ENCODE data around the gene ZNRF2.

The ZNRF2 gene

GRCh38 chr7:30390736-30391636 lies 106.6 kb downstream of the ZNRF2 start:
- Histone ChIP-seq H3K27me3 (ENCODE audit: control insufficient read depth, insufficient read depth, low read length) (no peaks in the 10 kb centered on the region), H3K4me3 (ENCODE audit: low read length) (no peak overlapping the region), H3K27ac (ENCODE audit: low read depth, low read length) (no peak overlapping the region), H3K4me1 (ENCODE audit: control insufficient read depth, insufficient read depth, low read length) (no peaks in the 10 kb centered on the region), H3K9ac (ENCODE audit: low read length) (no peak overlapping the region), H3K36me3 (ENCODE audit: control insufficient read depth, insufficient read depth, low read length) (no peaks in the 10 kb centered on the region)

- Histone ChIP-seq H3K9ac (ENCODE audit: low read length) (no peak overlapping the region), H3K4me1 (ENCODE audit: control insufficient read depth, insufficient read depth, low read length) (no peaks in the 10 kb centered on the region), H3K4me3 (ENCODE audit: low read length) (no peak overlapping the region), H3K27me3 (ENCODE audit: control insufficient read depth, insufficient read depth, low read length) (no peaks in the 10 kb centered on the region), H3K36me3 (ENCODE audit: control insufficient read depth, insufficient read depth, low read length) (no peaks in the 10 kb centered on the region), H3K27ac (ENCODE audit: low read depth, low read length) (no peak overlapping the region)
Measured at GRCh38 chr7:30391806-30392205, 107.4 kb downstream of the ZNRF2 start.

- Histone ChIP-seq H3K4me3 (ENCODE audit: low read length) (no peak overlapping the region), H3K36me3 (ENCODE audit: control insufficient read depth, insufficient read depth, low read length) (no peaks in the 10 kb centered on the region)
Measured at GRCh38 chr7:30395676-30396075, 111.3 kb downstream of the ZNRF2 start.

GRCh38 chr7:30396389-30396788 lies 112.0 kb downstream of the ZNRF2 start:
- H3K36me3 ChIP-seq (ENCODE audit: control insufficient read depth, insufficient read depth, low read length) = no peaks in the 10 kb centered on the region
- H3K9ac ChIP-seq (ENCODE audit: low read length) = no peak overlapping the region
- no peaks in the 10 kb centered on the region for H3K4me1 ChIP-seq (ENCODE audit: control insufficient read depth, insufficient read depth, low read length)
- no peak overlapping the region for H3K27ac ChIP-seq (ENCODE audit: low read depth, low read length)
- no peaks in the 10 kb centered on the region for H3K27me3 ChIP-seq (ENCODE audit: control insufficient read depth, insufficient read depth, low read length)
- no peak overlapping the region for H3K4me3 ChIP-seq (ENCODE audit: low read length)

More at GRCh38 chr7:30395676-30396075, 111.3 kb downstream of the ZNRF2 start:
- no peaks in the 10 kb centered on the region for H3K4me1 ChIP-seq (ENCODE audit: control insufficient read depth, insufficient read depth, low read length)
- no peaks in the 10 kb centered on the region for H3K27me3 ChIP-seq (ENCODE audit: control insufficient read depth, insufficient read depth, low read length)
- H3K9ac ChIP-seq (ENCODE audit: low read length) = no peak overlapping the region
- no peak overlapping the region for H3K27ac ChIP-seq (ENCODE audit: low read depth, low read length)

GRCh38 chr7:30403477-30403876 lies 119.1 kb downstream of the ZNRF2 start:
- Histone ChIP-seq H3K36me3 (ENCODE audit: control insufficient read depth, insufficient read depth, low read length) (no peaks in the 10 kb centered on the region), H3K4me1 (ENCODE audit: control insufficient read depth, insufficient read depth, low read length) (no peaks in the 10 kb centered on the region), H3K27ac (ENCODE audit: low read depth, low read length) (no peak overlapping the region), H3K9ac (ENCODE audit: low read length) (no peak overlapping the region), H3K4me3 (ENCODE audit: low read length) (no peak overlapping the region), H3K27me3 (ENCODE audit: control insufficient read depth, insufficient read depth, low read length) (no peaks in the 10 kb centered on the region)

GRCh38 chr7:30405179-30405578 lies 120.8 kb downstream of the ZNRF2 start:
- H3K27me3 ChIP-seq (ENCODE audit: control insufficient read depth, insufficient read depth, low read length) = no peaks in the 10 kb centered on the region
- H3K9ac ChIP-seq (ENCODE audit: low read length) = no peak overlapping the region
- H3K36me3 ChIP-seq (ENCODE audit: control insufficient read depth, insufficient read depth, low read length) = no peaks in the 10 kb centered on the region
- no peak overlapping the region for H3K4me3 ChIP-seq (ENCODE audit: low read length)
- H3K27ac ChIP-seq (ENCODE audit: low read depth, low read length) = no peak overlapping the region
- no peaks in the 10 kb centered on the region for H3K4me1 ChIP-seq (ENCODE audit: control insufficient read depth, insufficient read depth, low read length)

- H3K27ac ChIP-seq (ENCODE audit: low read depth, low read length) = no peak overlapping the region
- no peaks in the 10 kb centered on the region for H3K36me3 ChIP-seq (ENCODE audit: control insufficient read depth, insufficient read depth, low read length)
- no peaks in the 10 kb centered on the region for H3K27me3 ChIP-seq (ENCODE audit: control insufficient read depth, insufficient read depth, low read length)
- no peaks in the 10 kb centered on the region for H3K4me1 ChIP-seq (ENCODE audit: control insufficient read depth, insufficient read depth, low read length)
- no peak overlapping the region for H3K9ac ChIP-seq (ENCODE audit: low read length)
- H3K4me3 ChIP-seq (ENCODE audit: low read length) = no peak overlapping the region
Measured at GRCh38 chr7:30406664-30407425, 122.4 kb downstream of the ZNRF2 start.

GRCh38 chr7:30411173-30411572 lies 126.8 kb downstream of the ZNRF2 start:
- Histone ChIP-seq H3K4me1 (ENCODE audit: control insufficient read depth, insufficient read depth, low read length) (no peaks in the 10 kb centered on the region), H3K27ac (ENCODE audit: low read depth, low read length) (no peak overlapping the region), H3K9ac (ENCODE audit: low read length) (no peak overlapping the region), H3K36me3 (ENCODE audit: control insufficient read depth, insufficient read depth, low read length) (no peaks in the 10 kb centered on the region), H3K4me3 (ENCODE audit: low read length) (no peak overlapping the region), H3K27me3 (ENCODE audit: control insufficient read depth, insufficient read depth, low read length) (no peaks in the 10 kb centered on the region)

GRCh38 chr7:30411897-30412296 lies 127.5 kb downstream of the ZNRF2 start:
- no peak overlapping the region for H3K4me3 ChIP-seq (ENCODE audit: low read length)
- H3K27ac ChIP-seq (ENCODE audit: low read depth, low read length) = no peak overlapping the region
- no peaks in the 10 kb centered on the region for H3K4me1 ChIP-seq (ENCODE audit: control insufficient read depth, insufficient read depth, low read length)
- no peaks in the 10 kb centered on the region for H3K27me3 ChIP-seq (ENCODE audit: control insufficient read depth, insufficient read depth, low read length)
- no peak overlapping the region for H3K9ac ChIP-seq (ENCODE audit: low read length)
- H3K36me3 ChIP-seq (ENCODE audit: control insufficient read depth, insufficient read depth, low read length) = no peaks in the 10 kb centered on the region

GRCh38 chr7:30412782-30413504 lies 128.5 kb downstream of the ZNRF2 start:
- Histone ChIP-seq H3K4me1 (ENCODE audit: control insufficient read depth, insufficient read depth, low read length) (no peaks in the 10 kb centered on the region), H3K36me3 (ENCODE audit: control insufficient read depth, insufficient read depth, low read length) (no peaks in the 10 kb centered on the region), H3K27me3 (ENCODE audit: control insufficient read depth, insufficient read depth, low read length) (no peaks in the 10 kb centered on the region), H3K9ac (ENCODE audit: low read length) (no peak overlapping the region), H3K4me3 (ENCODE audit: low read length) (no peak overlapping the region), H3K27ac (ENCODE audit: low read depth, low read length) (no peak overlapping the region)

- H3K27ac ChIP-seq (ENCODE audit: low read depth, low read length) = no peak overlapping the region
- H3K4me1 ChIP-seq (ENCODE audit: control insufficient read depth, insufficient read depth, low read length) = no peaks in the 10 kb centered on the region
- H3K36me3 ChIP-seq (ENCODE audit: control insufficient read depth, insufficient read depth, low read length) = no peaks in the 10 kb centered on the region
- no peaks in the 10 kb centered on the region for H3K27me3 ChIP-seq (ENCODE audit: control insufficient read depth, insufficient read depth, low read length)
- no peak overlapping the region for H3K9ac ChIP-seq (ENCODE audit: low read length)
- no peak overlapping the region for H3K4me3 ChIP-seq (ENCODE audit: low read length)
Measured at GRCh38 chr7:30413864-30414263, 129.5 kb downstream of the ZNRF2 start.
